OCI-LY7 (cell line): ENCODE results near the gene HECA. TPM values are rescaled to one million over a fixed set of nuclear protein-coding genes. Genes with fewer than 3 reads are reported as not detected.

Source experiments
- Bru-seq: library from RNA; stranded (reverse); fragments of 400-500 nt; gene quantifications from one replicate; lab custom pipeline; 2021; lab: Mats Ljungman, UMichigan
- BruChase-seq, 2 experiments: library from RNA; stranded (reverse); fragments of 400-500 nt; gene quantifications; one replicate each; lab custom pipeline; 2021; lab: Mats Ljungman, UMichigan
- BruUV-seq: library from RNA; stranded (reverse); fragments of 400-500 nt; replicated peaks from 2 replicates; lab custom pipeline; 2021; lab: Mats Ljungman, UMichigan
- CTCF ChIA-PET: fragments of 300-600 bp; sonication (Branson Sonifier 250); formaldehyde crosslinking; loops from one replicate; lab custom pipeline; 2022; ENCODE audit warnings: antibody characterized with exemption; ENCODE audit not compliant: unreplicated experiment; lab: Charles Lee
- POLR2A ChIA-PET: fragments of 300-600 bp; sonication (Branson Sonifier 250); formaldehyde crosslinking; loops from one replicate; lab custom pipeline; 2022; ENCODE audit warnings: antibody characterized with exemption; lab: Charles Lee
- DNase-seq: peaks from one replicate; pipeline ENCODE4 v3.0.0-alpha.2; 2015; ENCODE audit warnings: low spot score
- H2AFZ ChIP-seq: fragments of 200-600 bp; sonication (generic), shearing (Covaris generic); 2 replicates; pipeline ENCODE4 v1.6.1; 2014; ENCODE audit warnings: mild to moderate bottlenecking, antibody characterized with exemption, low read length, moderate library complexity
- H3K27ac ChIP-seq: fragments of 200-600 bp; sonication (generic); 2 replicates; pipeline ENCODE4 v1.5.1; 2014; ENCODE audit warnings: mixed run types, low read depth, mild to moderate bottlenecking, moderate library complexity, low read length, inconsistent platforms; ENCODE audit not compliant: poor library complexity, severe bottlenecking
- H3K36me3 ChIP-seq: fragments of 200-600 bp; sonication (generic); 2 replicates; pipeline ENCODE4 v1.6.1; 2014; ENCODE audit warnings: mild to moderate bottlenecking, antibody characterized with exemption, low read length, moderate library complexity, mixed read lengths; ENCODE audit not compliant: insufficient read depth
- H3K4me1 ChIP-seq: fragments of 200-600 bp; sonication (generic); 2 replicates; pipeline ENCODE4 v1.5.1; 2014; ENCODE audit warnings: mild to moderate bottlenecking, low read length; ENCODE audit not compliant: insufficient read depth, poor library complexity, severe bottlenecking
- H3K4me2 ChIP-seq: fragments of 200-600 bp; sonication (generic); 2 replicates; pipeline ENCODE4 v1.6.1; 2014; ENCODE audit warnings: mild to moderate bottlenecking, low read length
- H3K4me3 ChIP-seq: fragments of 200-600 bp; sonication (generic); 2 replicates; pipeline ENCODE4 v1.5.1; 2014; ENCODE audit warnings: mild to moderate bottlenecking, low read depth, low read length; ENCODE audit not compliant: poor library complexity, severe bottlenecking
- H3K79me2 ChIP-seq: fragments of 200-600 bp; sonication (generic); 2 replicates; pipeline ENCODE4 v1.6.1; 2016; ENCODE audit warnings: low read depth, mild to moderate bottlenecking, low read length, moderate library complexity, mixed read lengths; ENCODE audit not compliant: insufficient read depth
- H3K9me2 ChIP-seq: fragments of 200-600 bp; sonication (generic); 2 replicates; pipeline ENCODE4 v1.6.1; 2016; ENCODE audit warnings: mild to moderate bottlenecking, low read length, mixed read lengths; ENCODE audit not compliant: insufficient read depth
- H3K9me3 ChIP-seq: fragments of 200-600 bp; sonication (generic); 2 replicates; pipeline ENCODE4 v1.6.1; 2014; ENCODE audit warnings: mild to moderate bottlenecking, mixed run types, low read length, mixed read lengths
- H4K20me1 ChIP-seq: fragments of 200-600 bp; sonication (generic); 2 replicates; pipeline ENCODE4 v1.6.1; 2014; ENCODE audit warnings: mild to moderate bottlenecking, antibody characterized with exemption, low read length, moderate library complexity, mixed read lengths; ENCODE audit not compliant: insufficient read depth
- EZH2phosphoT487 ChIP-seq: fragments of 200-600 bp; sonication (generic); IDR thresholded peaks from 2 replicates; pipeline ENCODE4 v1.6.1; 2018; ENCODE audit warnings: low read depth, borderline replicate concordance, mild to moderate bottlenecking, mixed run types, antibody characterized with exemption, low read length, moderate library complexity, mixed read lengths
- intact Hi-C: fragments of 100-400 bp; cut with micrococcal nuclease; formaldehyde crosslinking; loops from one replicate; pipeline ENCODE4 v1.10.0; 2022; ENCODE audit not compliant: unreplicated experiment
- long read RNA-seq: library from polyadenylated mRNA; stranded (forward); transcript quantifications from one replicate; pipeline ENCODE4 v2.0.0, GENCODE V29; 2022
- total RNA-seq, 2 experiments: library from RNA; depleted of rRNA in 1 of 2; stranded (reverse); fragments of >200 nt in 1 of 2; shearing (Covaris generic) in 1 of 2; gene quantifications; 2 replicates each; pipeline ENCODE4 v1.2.3, GENCODE V29; 2014 to 2022
- TF ChIP-seq, protein P1 (sequence below): fragments of 200-600 bp; sonication (generic); conservative IDR thresholded peaks from 2 replicates; pipeline ENCODE4 v1.5.1; 2014; ENCODE audit warnings: mild to moderate bottlenecking, antibody characterized with exemption, low read length, moderate library complexity, mixed read lengths

Gene HECA, protein sequence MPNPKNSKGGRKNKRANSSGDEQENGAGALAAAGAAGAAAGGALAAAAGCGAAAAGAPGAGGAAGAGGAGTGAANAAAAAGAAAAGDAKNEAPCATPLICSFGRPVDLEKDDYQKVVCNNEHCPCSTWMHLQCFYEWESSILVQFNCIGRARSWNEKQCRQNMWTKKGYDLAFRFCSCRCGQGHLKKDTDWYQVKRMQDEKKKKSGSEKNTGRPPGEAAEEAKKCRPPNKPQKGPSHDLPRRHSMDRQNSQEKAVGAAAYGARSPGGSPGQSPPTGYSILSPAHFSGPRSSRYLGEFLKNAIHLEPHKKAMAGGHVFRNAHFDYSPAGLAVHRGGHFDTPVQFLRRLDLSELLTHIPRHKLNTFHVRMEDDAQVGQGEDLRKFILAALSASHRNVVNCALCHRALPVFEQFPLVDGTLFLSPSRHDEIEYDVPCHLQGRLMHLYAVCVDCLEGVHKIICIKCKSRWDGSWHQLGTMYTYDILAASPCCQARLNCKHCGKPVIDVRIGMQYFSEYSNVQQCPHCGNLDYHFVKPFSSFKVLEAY
- total RNA-seq (2014; rRNA removed; shearing (Covaris generic)) (15.7 and 21.9 TPM in 2 replicates), total RNA-seq (2022) (23.3 and 27.3 TPM in 2 replicates), Bru-seq, nascent RNA (percentile 83 among the genes with signal in this experiment), BruChase-seq, experiment 1, labeled RNA remaining after a 6-hour chase (percentile 72 among the genes with signal in this experiment), BruChase-seq, experiment 2, labeled RNA remaining after a 2-hour chase (percentile 88 among the genes with signal in this experiment)
- long read RNA-seq, full-length matches to known transcripts, result 9 of 29 reads
- long read RNA-seq, partial matches to known transcripts, result 13 of 29 reads
- long read RNA-seq, other reads (novel, unspliced or antisense), result 7 of 29 reads

DNA sequence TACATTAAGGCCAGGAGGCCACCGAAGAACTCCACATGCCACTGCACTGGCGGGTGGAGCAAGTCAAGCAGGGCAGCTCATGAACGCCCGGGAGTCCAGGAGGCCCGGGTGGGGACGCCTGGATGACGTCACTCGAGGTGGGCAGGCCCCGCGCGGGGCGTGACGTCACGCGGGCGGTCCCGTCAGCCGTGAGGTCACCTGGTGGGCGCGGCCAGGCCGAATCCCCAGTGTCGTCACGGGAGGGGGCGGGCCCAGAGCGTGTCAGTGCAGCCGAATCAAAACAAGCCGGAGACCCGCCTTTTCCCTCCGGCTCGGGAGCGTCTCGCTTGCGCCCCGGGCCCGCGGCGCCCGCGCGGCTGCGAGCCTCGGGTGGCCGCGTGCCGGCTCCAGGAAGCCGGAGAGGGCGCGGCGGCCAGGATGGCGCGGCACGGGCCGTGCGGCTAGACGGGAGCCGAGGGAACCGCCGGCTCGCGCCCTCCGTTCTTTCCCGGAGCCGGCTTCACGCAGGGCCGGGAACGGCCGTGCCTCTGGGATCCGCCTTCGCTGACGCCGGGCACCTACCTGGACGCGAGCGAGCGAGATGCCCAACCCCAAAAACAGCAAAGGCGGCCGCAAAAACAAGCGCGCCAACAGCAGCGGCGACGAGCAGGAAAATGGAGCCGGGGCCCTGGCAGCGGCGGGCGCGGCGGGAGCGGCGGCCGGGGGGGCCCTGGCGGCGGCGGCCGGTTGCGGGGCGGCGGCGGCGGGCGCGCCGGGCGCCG is at the start of gene HECA:
TSS of gene HECA (plus strand) at position 264 of the 761 bp plus-strand sequence. CDS start at position 581, 317 bp downstream.
- peaks cover 49% of the 10 kb centered on the region for H3K4me1 ChIP-seq
- H3K9me3 ChIP-seq, result no peaks in the 10 kb centered on the region
- BruUV-seq, result no TSS peak
- 0 out of 2 replicates have a peak, but pooled peaks cover 4% of the 10 kb centered on the region for H4K20me1 ChIP-seq
- peak within 1 kb of the TSS; percentile 87 for H3K4me2 ChIP-seq
- TF ChIP-seq, protein P1, sequence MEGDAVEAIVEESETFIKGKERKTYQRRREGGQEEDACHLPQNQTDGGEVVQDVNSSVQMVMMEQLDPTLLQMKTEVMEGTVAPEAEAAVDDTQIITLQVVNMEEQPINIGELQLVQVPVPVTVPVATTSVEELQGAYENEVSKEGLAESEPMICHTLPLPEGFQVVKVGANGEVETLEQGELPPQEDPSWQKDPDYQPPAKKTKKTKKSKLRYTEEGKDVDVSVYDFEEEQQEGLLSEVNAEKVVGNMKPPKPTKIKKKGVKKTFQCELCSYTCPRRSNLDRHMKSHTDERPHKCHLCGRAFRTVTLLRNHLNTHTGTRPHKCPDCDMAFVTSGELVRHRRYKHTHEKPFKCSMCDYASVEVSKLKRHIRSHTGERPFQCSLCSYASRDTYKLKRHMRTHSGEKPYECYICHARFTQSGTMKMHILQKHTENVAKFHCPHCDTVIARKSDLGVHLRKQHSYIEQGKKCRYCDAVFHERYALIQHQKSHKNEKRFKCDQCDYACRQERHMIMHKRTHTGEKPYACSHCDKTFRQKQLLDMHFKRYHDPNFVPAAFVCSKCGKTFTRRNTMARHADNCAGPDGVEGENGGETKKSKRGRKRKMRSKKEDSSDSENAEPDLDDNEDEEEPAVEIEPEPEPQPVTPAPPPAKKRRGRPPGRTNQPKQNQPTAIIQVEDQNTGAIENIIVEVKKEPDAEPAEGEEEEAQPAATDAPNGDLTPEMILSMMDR, result no peak
- TF ChIP-seq EZH2phosphoT487, result no peak
- peak; percentile 95 for DNase-seq
- peaks cover 21% of the 10 kb centered on the region for H3K36me3 ChIP-seq
- ChIA-PET POLR2A (interaction anchor here (0.6 to 1.4 kb wide), 2 partner anchors 10 to 84 kb away, joined by 4 read pairs; no protein-coding TSS in a partner anchor), CTCF (interaction anchor here (0.7 to 1.1 kb wide), 2 partner anchors 10 to 12 kb away, joined by 3 to 4 read pairs; no protein-coding TSS in a partner anchor)
- intact Hi-C loops, result loop anchor here (5.0 to 10.0 kb wide), 2 partner anchors 148 to 1580 kb away; partner anchors contain the start of gene REPS1
- peak within 1 kb of the TSS; percentile 87 for H2AFZ ChIP-seq
- peaks cover 42% of the 10 kb centered on the region; the same call in 1 of the 2 replicates for H3K79me2 ChIP-seq
- no peaks in the 10 kb centered on the region for H3K9me2 ChIP-seq
- H3K4me3 ChIP-seq, result peak within 1 kb of the TSS; percentile 87
- peak within 1 kb of the TSS; percentile 78 for H3K27ac ChIP-seq

DNA sequence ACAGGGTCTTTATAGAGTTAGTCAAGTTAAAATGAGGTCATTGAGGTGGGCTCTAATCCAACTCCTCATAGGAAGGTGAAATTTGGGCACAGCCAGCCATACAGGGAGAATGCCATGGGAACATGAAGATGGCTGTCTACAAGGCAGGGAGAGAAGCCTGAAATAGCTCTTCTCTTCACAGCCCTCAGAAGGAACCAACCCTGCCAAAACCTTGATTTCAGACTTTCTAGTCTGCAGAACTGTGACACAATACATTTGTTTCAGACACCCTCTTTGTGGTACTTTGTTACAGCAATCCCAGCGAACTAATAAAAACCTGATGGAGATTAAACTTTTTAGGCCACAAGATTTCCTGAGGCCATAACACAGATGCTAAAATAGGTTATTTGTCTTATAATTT is 43.1 kb upstream of the HECA start:
- no peak overlapping the region for H3K27ac ChIP-seq
- POLR2A ChIA-PET, result no interaction called here
- no peaks in the 10 kb centered on the region for H3K9me2 ChIP-seq
- no TSS peak for BruUV-seq
- TF ChIP-seq, protein P1, result no peak
- no peak for TF ChIP-seq EZH2phosphoT487
- H3K79me2 ChIP-seq, result no peaks in the 10 kb centered on the region
- CTCF ChIA-PET, result no interaction called here
- H3K4me3 ChIP-seq, result no peak overlapping the region
- H3K9me3 ChIP-seq, result no peaks in the 10 kb centered on the region
- DNase-seq, result no peak
- no peaks in the 10 kb centered on the region for H4K20me1 ChIP-seq
- intact Hi-C loops, result no loop called here
- no peaks in the 10 kb centered on the region for H3K36me3 ChIP-seq
- H3K4me2 ChIP-seq, result no peak overlapping the region
- H2AFZ ChIP-seq, result no peak overlapping the region
- no peaks in the 10 kb centered on the region for H3K4me1 ChIP-seq
